ENCODE data around the gene TNFRSF9. TPM values are rescaled to one million over a fixed set of nuclear protein-coding genes. Genes with fewer than 3 reads are reported as not detected.
"Not testable (repeated sequence)": the region's sequence is repeated elsewhere in the genome, so short reads cannot be mapped to it uniquely, and the experiment has no call there.

TNFRSF9 gene
- total RNA-seq, 1 experiment from 2014 or later = not detected

GRCh38 chr1:7967196-7967595, 26.6 kb upstream of the TNFRSF9 start:
- H3K36me3 ChIP-seq (replicated peaks; ENCODE audit: control insufficient read depth, insufficient read depth, low read length) = peaks cover 39% of the 10 kb centered on the region
- DNase-seq = no peak
- H3K27me3 ChIP-seq (ENCODE audit: control insufficient read depth, insufficient read depth, low read length) = no peaks in the 10 kb centered on the region
- no peak overlapping the region for H3K4me3 ChIP-seq (ENCODE audit: insufficient read depth, low read depth, low read length)

- no peak for DNase-seq
- H3K36me3 ChIP-seq (replicated peaks; ENCODE audit: control insufficient read depth, insufficient read depth, low read length) = peaks cover 27% of the 10 kb centered on the region
- no peak overlapping the region for H3K4me3 ChIP-seq (ENCODE audit: insufficient read depth, low read depth, low read length)
These were observed 23.8 kb upstream of the TNFRSF9 start for GRCh38 chr1:7964476-7964875.

GRCh38 chr1:7963841-7964240, 23.2 kb upstream of the TNFRSF9 start:
- not testable (repeated sequence) for H3K4me3 ChIP-seq (ENCODE audit: insufficient read depth, low read depth, low read length); H3K27me3 ChIP-seq (ENCODE audit: control insufficient read depth, insufficient read depth, low read length); DNase-seq
- H3K36me3 ChIP-seq (replicated peaks; ENCODE audit: control insufficient read depth, insufficient read depth, low read length) = peaks cover 25% of the 10 kb centered on the region

More at GRCh38 chr1:7964476-7964875, 23.8 kb upstream of the TNFRSF9 start:
- H3K27me3 ChIP-seq (ENCODE audit: control insufficient read depth, insufficient read depth, low read length) = no peaks in the 10 kb centered on the region

- H3K4me3 ChIP-seq (ENCODE audit: insufficient read depth, low read depth, low read length); H3K27me3 ChIP-seq (ENCODE audit: control insufficient read depth, insufficient read depth, low read length); DNase-seq: not testable (repeated sequence)
- H3K36me3 ChIP-seq (replicated peaks; ENCODE audit: control insufficient read depth, insufficient read depth, low read length) = peaks cover 22% of the 10 kb centered on the region
These were observed 22.7 kb upstream of the TNFRSF9 start for GRCh38 chr1:7963378-7963730.

- DNase-seq = no peak
- H3K4me3 ChIP-seq (ENCODE audit: insufficient read depth, low read depth, low read length) = peak overlapping the region; percentile 97; the same call in 1 of the 2 replicates
- H3K27me3 ChIP-seq (ENCODE audit: control insufficient read depth, insufficient read depth, low read length) = no peaks in the 10 kb centered on the region
- H3K36me3 ChIP-seq (replicated peaks; ENCODE audit: control insufficient read depth, insufficient read depth, low read length) = peaks cover 22% of the 10 kb centered on the region
These were observed 22.2 kb upstream of the TNFRSF9 start for GRCh38 chr1:7962636-7963377.

- Histone ChIP-seq H3K36me3 (replicated peaks; ENCODE audit: control insufficient read depth, insufficient read depth, low read length) (peaks cover 21% of the 10 kb centered on the region), H3K4me3 (ENCODE audit: insufficient read depth, low read depth, low read length) (peak overlapping the region; percentile 97), H3K27me3 (ENCODE audit: control insufficient read depth, insufficient read depth, low read length) (no peaks in the 10 kb centered on the region)
- DNase-seq = no peak
These were observed 21.3 kb upstream of the TNFRSF9 start for GRCh38 chr1:7962014-7962335.

- Histone ChIP-seq H3K27me3 (ENCODE audit: control insufficient read depth, insufficient read depth, low read length) (no peaks in the 10 kb centered on the region), H3K4me3 (ENCODE audit: insufficient read depth, low read depth, low read length) (peak within 1 kb of the TSS; percentile 97), H3K36me3 (replicated peaks; ENCODE audit: control insufficient read depth, insufficient read depth, low read length) (peaks cover 18% of the 10 kb centered on the region)
- DNase-seq = peak; percentile 99
These were observed 20.8 kb upstream of the TNFRSF9 start, which contains the start of gene PARK7 for GRCh38 chr1:7961216-7962013. PARK7 (plus strand) TSS chr1:7961711; CDS start chr1:7962786, 1,075 bp downstream.

GRCh38 chr1:7960867-7961215, 20.2 kb upstream of the TNFRSF9 start:
- no peaks in the 10 kb centered on the region for H3K27me3 ChIP-seq (ENCODE audit: control insufficient read depth, insufficient read depth, low read length)
- H3K4me3 ChIP-seq (ENCODE audit: insufficient read depth, low read depth, low read length) = peak overlapping the region; percentile 97
- H3K36me3 ChIP-seq (replicated peaks; ENCODE audit: control insufficient read depth, insufficient read depth, low read length) = peaks cover 14% of the 10 kb centered on the region
- no peak for DNase-seq

- Histone ChIP-seq H3K36me3 (replicated peaks; ENCODE audit: control insufficient read depth, insufficient read depth, low read length) (peaks cover 9% of the 10 kb centered on the region), H3K27me3 (ENCODE audit: control insufficient read depth, insufficient read depth, low read length) (no peaks in the 10 kb centered on the region), H3K4me3 (ENCODE audit: insufficient read depth, low read depth, low read length) (no peak overlapping the region)
- DNase-seq = no peak
These were observed 19.5 kb upstream of the TNFRSF9 start for GRCh38 chr1:7960165-7960564.

GRCh38 chr1:7956218-7957032, 15.8 kb upstream of the TNFRSF9 start:
- H3K27me3 ChIP-seq (ENCODE audit: control insufficient read depth, insufficient read depth, low read length) = no peaks in the 10 kb centered on the region
- no peaks in the 10 kb centered on the region for H3K36me3 ChIP-seq (replicated peaks; ENCODE audit: control insufficient read depth, insufficient read depth, low read length)
- no peak overlapping the region for H3K4me3 ChIP-seq (ENCODE audit: insufficient read depth, low read depth, low read length)
- no peak for DNase-seq

- Histone ChIP-seq H3K27me3 (ENCODE audit: control insufficient read depth, insufficient read depth, low read length) (no peaks in the 10 kb centered on the region), H3K4me3 (ENCODE audit: insufficient read depth, low read depth, low read length) (no peak overlapping the region), H3K36me3 (replicated peaks; ENCODE audit: control insufficient read depth, insufficient read depth, low read length) (no peaks in the 10 kb centered on the region)
- DNase-seq = no peak
These were observed 14.0 kb upstream of the TNFRSF9 start for GRCh38 chr1:7954683-7955082.

- no peaks in the 10 kb centered on the region for H3K36me3 ChIP-seq (replicated peaks; ENCODE audit: control insufficient read depth, insufficient read depth, low read length)
- no peak for DNase-seq
- no peaks in the 10 kb centered on the region for H3K27me3 ChIP-seq (ENCODE audit: control insufficient read depth, insufficient read depth, low read length)
- H3K4me3 ChIP-seq (ENCODE audit: insufficient read depth, low read depth, low read length) = peak overlapping the region; percentile 24; the same call in 1 of the 2 replicates
These were observed 13.4 kb upstream of the TNFRSF9 start for GRCh38 chr1:7953850-7954609.

GRCh38 chr1:7952791-7953190, 12.2 kb upstream of the TNFRSF9 start:
- H3K4me3 ChIP-seq (ENCODE audit: insufficient read depth, low read depth, low read length); DNase-seq; H3K36me3 ChIP-seq (replicated peaks; ENCODE audit: control insufficient read depth, insufficient read depth, low read length); H3K27me3 ChIP-seq (ENCODE audit: control insufficient read depth, insufficient read depth, low read length): not testable (repeated sequence)

GRCh38 chr1:7948960-7949359, 8.3 kb upstream of the TNFRSF9 start:
- Histone ChIP-seq H3K36me3 (replicated peaks; ENCODE audit: control insufficient read depth, insufficient read depth, low read length) (no peaks in the 10 kb centered on the region), H3K4me3 (ENCODE audit: insufficient read depth, low read depth, low read length) (no peak overlapping the region), H3K27me3 (ENCODE audit: control insufficient read depth, insufficient read depth, low read length) (no peaks in the 10 kb centered on the region)
- no peak for DNase-seq
